Measurements from ENCODE around the gene TMEM255A. TPM values are rescaled to one million over a fixed set of nuclear protein-coding genes. Genes with fewer than 3 reads are reported as not detected.

TMEM255A gene
- total RNA-seq, 4 donors from 2014 or later = 0.16 to 1.3 (median 0.56) TPM; not detected in 1

DNA sequence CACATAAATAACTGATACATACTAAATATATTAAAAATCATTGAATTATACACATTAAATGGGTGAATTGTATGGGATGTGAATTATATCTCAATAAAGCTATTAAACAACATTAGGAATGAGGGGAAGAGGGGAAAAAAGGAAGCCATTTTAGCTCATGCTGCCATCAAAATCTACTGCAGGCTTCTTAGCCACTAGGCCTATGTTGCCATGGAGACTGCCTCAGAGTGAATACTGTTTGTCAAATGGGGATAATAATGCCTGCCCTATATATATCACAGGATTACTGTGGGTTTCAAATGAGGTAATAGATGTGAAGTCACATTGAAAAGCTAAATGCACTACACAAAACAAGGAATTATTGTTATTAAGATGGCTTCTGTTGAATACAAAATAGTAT, 21.2 kb downstream of the TMEM255A start:
- in situ Hi-C loops (cut with MboI; ENCODE audit: low sequenced_read_pairs in 4 of 4) (no loop called here), intact Hi-C loops (cut with DNase I; ENCODE audit: low total_unique reads) (no loop called here)
- no peak for ATAC-seq
- Histone ChIP-seq H3K4me1 (no peaks in the 10 kb centered on the region), H3K36me3 (no peaks in the 10 kb centered on the region), H3K4me3 (no peak overlapping the region), H3K27me3 (no peaks in the 10 kb centered on the region), H3K27ac (no peak overlapping the region), H3K9me3 (no peaks in the 10 kb centered on the region)
- DNase-seq = no peak
- TF ChIP-seq POLR2A (IDR thresholded peaks at IDR 0.05) = no peak

DNA sequence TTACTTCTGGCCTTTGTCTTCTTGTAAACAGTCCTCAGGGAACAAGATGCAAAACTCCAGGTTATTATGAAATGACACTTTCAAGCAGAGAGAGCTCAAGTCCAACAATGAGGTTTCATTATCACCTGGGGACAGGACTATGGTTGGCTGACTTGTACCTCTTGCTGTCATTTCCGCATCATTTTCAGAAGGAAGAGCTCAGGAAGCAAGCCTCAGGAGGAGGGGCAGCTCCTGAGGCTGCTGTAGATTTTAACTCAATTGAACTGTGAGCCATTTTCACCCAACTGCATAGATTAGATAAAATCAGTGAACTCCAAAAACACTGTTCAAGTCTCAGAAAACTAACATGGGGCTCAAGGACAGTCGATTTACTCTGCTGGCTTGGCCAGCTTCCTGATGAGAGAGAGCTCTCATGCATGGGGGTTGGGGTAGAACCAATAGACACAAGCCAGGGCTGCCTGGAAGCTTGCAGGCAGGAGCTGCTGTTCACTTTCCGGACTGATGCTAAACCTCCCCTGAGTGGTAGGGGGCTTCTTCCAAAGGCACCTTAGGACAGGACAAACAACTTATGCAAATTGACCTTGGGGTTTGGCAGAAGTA, 23.6 kb downstream of the TMEM255A start:
- intact Hi-C loops (cut with DNase I; ENCODE audit: low total_unique reads) (no loop called here), in situ Hi-C loops (cut with MboI; ENCODE audit: low sequenced_read_pairs in 4 of 4) (no loop called here)
- H3K4me1 ChIP-seq = no peaks in the 10 kb centered on the region
- H3K36me3 ChIP-seq = no peaks in the 10 kb centered on the region
- TF ChIP-seq, protein P1, sequence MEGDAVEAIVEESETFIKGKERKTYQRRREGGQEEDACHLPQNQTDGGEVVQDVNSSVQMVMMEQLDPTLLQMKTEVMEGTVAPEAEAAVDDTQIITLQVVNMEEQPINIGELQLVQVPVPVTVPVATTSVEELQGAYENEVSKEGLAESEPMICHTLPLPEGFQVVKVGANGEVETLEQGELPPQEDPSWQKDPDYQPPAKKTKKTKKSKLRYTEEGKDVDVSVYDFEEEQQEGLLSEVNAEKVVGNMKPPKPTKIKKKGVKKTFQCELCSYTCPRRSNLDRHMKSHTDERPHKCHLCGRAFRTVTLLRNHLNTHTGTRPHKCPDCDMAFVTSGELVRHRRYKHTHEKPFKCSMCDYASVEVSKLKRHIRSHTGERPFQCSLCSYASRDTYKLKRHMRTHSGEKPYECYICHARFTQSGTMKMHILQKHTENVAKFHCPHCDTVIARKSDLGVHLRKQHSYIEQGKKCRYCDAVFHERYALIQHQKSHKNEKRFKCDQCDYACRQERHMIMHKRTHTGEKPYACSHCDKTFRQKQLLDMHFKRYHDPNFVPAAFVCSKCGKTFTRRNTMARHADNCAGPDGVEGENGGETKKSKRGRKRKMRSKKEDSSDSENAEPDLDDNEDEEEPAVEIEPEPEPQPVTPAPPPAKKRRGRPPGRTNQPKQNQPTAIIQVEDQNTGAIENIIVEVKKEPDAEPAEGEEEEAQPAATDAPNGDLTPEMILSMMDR (IDR thresholded peaks at IDR 0.05 in 4 of 5, conservative IDR thresholded peaks at IDR 0.05 in 1 of 5) = no peak
- no peak for TF ChIP-seq POLR2A (IDR thresholded peaks at IDR 0.05)
- ATAC-seq (no peak), DNase-seq (no peak)
- no peak overlapping the region for H3K27ac ChIP-seq
- H3K9me3 ChIP-seq = no peaks in the 10 kb centered on the region
- no peak overlapping the region for H3K4me3 ChIP-seq
- no peaks in the 10 kb centered on the region for H3K27me3 ChIP-seq

DNA sequence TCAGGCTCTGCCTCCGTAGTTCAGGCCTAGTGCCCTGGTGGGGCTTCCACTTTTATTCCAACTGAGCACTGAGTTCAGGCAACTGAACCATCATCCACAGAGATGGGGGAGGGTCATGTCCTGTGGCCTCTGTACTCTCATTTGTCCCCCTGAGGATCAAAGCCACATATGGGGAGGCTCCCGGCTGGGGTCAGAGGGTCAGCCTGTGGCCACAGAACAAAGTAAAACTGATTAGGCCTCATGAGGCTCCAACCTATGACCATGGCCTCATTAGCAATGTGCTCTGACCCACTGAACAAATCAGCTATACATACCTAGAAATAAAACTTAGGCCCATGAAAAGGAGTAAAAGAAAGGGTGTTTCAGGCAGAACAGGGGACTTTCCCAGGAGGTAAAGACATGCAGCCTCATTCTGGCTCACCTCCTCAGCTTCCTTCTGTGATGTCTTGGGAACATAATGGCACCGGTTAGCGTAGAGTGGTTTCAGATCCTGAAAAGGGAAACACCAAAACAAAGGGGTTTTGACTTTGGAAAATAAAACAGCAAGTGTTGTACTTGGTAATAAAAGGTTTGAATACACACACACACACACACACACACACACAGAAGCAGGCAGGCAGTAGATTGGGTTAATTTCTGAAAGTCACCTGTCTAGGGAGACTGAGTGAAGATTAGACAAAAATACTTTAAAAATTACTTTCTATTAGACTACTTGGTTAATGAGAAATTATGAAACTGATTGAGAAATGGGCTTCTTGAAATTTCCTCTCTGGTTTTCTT, 24.3 kb downstream of the TMEM255A start:
- TF ChIP-seq POLR2A (IDR thresholded peaks at IDR 0.05) = no peak
- TF ChIP-seq, protein P1 (IDR thresholded peaks at IDR 0.05 in 4 of 5, conservative IDR thresholded peaks at IDR 0.05 in 1 of 5) = no peak
- ATAC-seq (no peak), DNase-seq (no peak)
- intact Hi-C loops (cut with DNase I; ENCODE audit: low total_unique reads) (no loop called here), in situ Hi-C loops (cut with MboI; ENCODE audit: low sequenced_read_pairs in 4 of 4) (no loop called here)
- H3K36me3 ChIP-seq = no peaks in the 10 kb centered on the region
- H3K4me3 ChIP-seq = no peak overlapping the region
- H3K27ac ChIP-seq = no peak overlapping the region
- no peaks in the 10 kb centered on the region for H3K27me3 ChIP-seq
- H3K9me3 ChIP-seq = no peaks in the 10 kb centered on the region
- no peaks in the 10 kb centered on the region for H3K4me1 ChIP-seq

DNA sequence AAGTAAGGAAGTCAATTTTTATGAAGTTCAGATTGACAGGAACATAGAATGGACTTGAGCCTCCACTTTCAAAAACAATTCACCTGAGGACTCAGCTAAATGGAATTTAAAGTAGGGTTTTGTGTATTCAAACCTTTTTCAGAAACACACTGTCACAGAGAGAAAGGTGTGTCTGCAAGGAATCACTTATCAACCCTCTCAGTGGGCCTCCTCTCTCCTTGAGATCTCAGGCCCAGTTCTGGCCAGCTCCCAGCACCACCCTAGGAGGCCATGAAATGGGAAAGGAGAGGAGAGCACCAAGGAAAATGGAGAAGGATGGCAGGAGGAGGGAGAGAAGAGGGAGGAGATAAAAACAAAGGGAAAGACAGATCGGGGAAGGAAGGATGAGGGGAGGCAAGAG, 28.6 kb downstream of the TMEM255A start:
- ATAC-seq (no peak), DNase-seq (no peak)
- in situ Hi-C loops (cut with MboI; ENCODE audit: low sequenced_read_pairs in 4 of 4) (no loop called here), intact Hi-C loops (cut with DNase I; ENCODE audit: low total_unique reads) (no loop called here)
- Histone ChIP-seq H3K27me3 (no peaks in the 10 kb centered on the region), H3K9me3 (no peaks in the 10 kb centered on the region), H3K4me3 (no peak overlapping the region), H3K4me1 (no peaks in the 10 kb centered on the region), H3K27ac (no peak overlapping the region), H3K36me3 (no peaks in the 10 kb centered on the region)
- TF ChIP-seq POLR2A (IDR thresholded peaks at IDR 0.05) = no peak
- TF ChIP-seq, protein P1 (IDR thresholded peaks at IDR 0.05 in 4 of 5, conservative IDR thresholded peaks at IDR 0.05 in 1 of 5) = no peak

DNA sequence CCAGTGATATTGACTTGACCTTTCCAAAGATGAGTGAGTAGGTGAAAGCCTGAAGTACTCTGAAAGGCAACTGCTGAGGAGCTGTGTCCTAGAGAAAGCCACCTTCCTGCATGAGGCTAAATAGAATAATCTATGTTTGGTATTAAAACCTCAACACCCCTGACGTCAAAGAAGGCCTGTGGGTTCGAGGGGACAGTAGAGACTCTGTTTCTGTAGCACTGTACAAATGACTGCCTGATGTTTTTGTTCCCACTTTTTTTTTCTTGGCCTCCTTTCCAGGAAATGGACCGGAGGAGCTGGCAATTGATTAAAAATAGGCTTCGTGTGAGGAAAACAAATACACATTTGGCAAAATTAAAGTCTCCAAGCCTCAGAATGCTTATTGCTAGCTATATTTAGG, 29.5 kb downstream of the TMEM255A start:
- no peak overlapping the region for H3K27ac ChIP-seq
- in situ Hi-C loops (cut with MboI; ENCODE audit: low sequenced_read_pairs in 4 of 4) = no loop called here
- no peaks in the 10 kb centered on the region for H3K9me3 ChIP-seq
- H3K27me3 ChIP-seq = no peaks in the 10 kb centered on the region
- H3K36me3 ChIP-seq = no peaks in the 10 kb centered on the region
- H3K4me1 ChIP-seq = no peaks in the 10 kb centered on the region
- no peak for DNase-seq
- no peak for ATAC-seq
- TF ChIP-seq, protein P1 (IDR thresholded peaks at IDR 0.05 in 4 of 5, conservative IDR thresholded peaks at IDR 0.05 in 1 of 5) = no peak
- TF ChIP-seq POLR2A (IDR thresholded peaks at IDR 0.05) = no peak
- H3K4me3 ChIP-seq = no peak overlapping the region
- intact Hi-C loops (cut with DNase I; ENCODE audit: low total_unique reads) = no loop called here

Measured in gastrocnemius medialis (tissue), 4 donors.